IMR-90 (cell line): ENCODE data around the gene ZSCAN10. TPM values are rescaled to one million over a fixed set of nuclear protein-coding genes. Genes with fewer than 3 reads are reported as not detected.

ENCODE experiments used
- ATAC-seq: fragments of 200-7000 bp; cut with Tn5 transposase; 2 replicates; pipeline ENCODE4 v1.9.1; 2020; ENCODE audit warnings: low read depth, mild to moderate bottlenecking, moderate library complexity
- BruUV-seq: library from RNA; stranded (reverse); fragments of 400-500 nt; replicated peaks from 2 replicates; lab custom pipeline; 2021; lab: Mats Ljungman, UMichigan
- CTCF ChIA-PET: fragments of 300-600 bp; formaldehyde crosslinking; extraction: SDS; loops from one replicate; lab custom pipeline; 2021; ENCODE audit warnings: antibody characterized with exemption; lab: Yijun Ruan, JAX
- POLR2A ChIA-PET: fragments of 300-600 bp; sonication (Branson Sonifier 250); formaldehyde crosslinking; loops from one replicate; lab custom pipeline; 2022; ENCODE audit warnings: antibody characterized with exemption; ENCODE audit not compliant: unreplicated experiment; lab: Charles Lee
- DNase-seq: peaks from one replicate; pipeline ENCODE4 v3.0.0; 2013
- H2AFZ ChIP-seq: replicated peaks from 2 replicates; pipeline ENCODE3; 2013; ENCODE audit warnings: low read length, mild to moderate bottlenecking; ENCODE audit not compliant: poor library complexity
- H2AK5ac ChIP-seq: 2 replicates; pipeline ENCODE4 v1.6.1; 2013; ENCODE audit warnings: low read depth, low read length, inconsistent platforms
- H2AK9ac ChIP-seq: replicated peaks from 2 replicates; pipeline ENCODE3; 2013; ENCODE audit warnings: mild to moderate bottlenecking, low read depth, low read length, moderate library complexity; ENCODE audit not compliant: poor library complexity
- H2BK120ac ChIP-seq: 2 replicates; pipeline ENCODE4 v1.6.1; 2013; ENCODE audit warnings: low read depth, low read length, inconsistent platforms
- H2BK15ac ChIP-seq: 3 replicates; pipeline ENCODE4 v1.6.1; 2013; ENCODE audit warnings: low read depth, low read length, inconsistent platforms
- H2BK20ac ChIP-seq: 2 replicates; pipeline ENCODE4 v1.6.1; 2013; ENCODE audit warnings: low read depth, mild to moderate bottlenecking, inconsistent platforms, low read length, moderate library complexity
- H2BK5ac ChIP-seq: 2 replicates; pipeline ENCODE4 v1.6.1; 2013; ENCODE audit warnings: mild to moderate bottlenecking, low read depth, low read length, inconsistent platforms; ENCODE audit not compliant: poor library complexity, severe bottlenecking
- H3K14ac ChIP-seq: replicated peaks from 2 replicates; pipeline ENCODE4 v1.6.1; 2013; ENCODE audit warnings: low read depth, low read length, inconsistent platforms
- H3K18ac ChIP-seq: 2 replicates; pipeline ENCODE4 v1.6.1; 2013; ENCODE audit warnings: low read depth, low read length, control low read depth
- H3K23ac ChIP-seq: 2 replicates; pipeline ENCODE4 v1.6.1; 2013; ENCODE audit warnings: low read depth, low read length, inconsistent platforms
- H3K27ac ChIP-seq: 2 replicates; pipeline ENCODE4 v1.5.1; 2013; ENCODE audit warnings: mild to moderate bottlenecking, control low read depth, low read length; ENCODE audit not compliant: insufficient read depth
- H3K27me3 ChIP-seq: 2 replicates; pipeline ENCODE4 v1.6.1; 2013; ENCODE audit warnings: low read length; ENCODE audit not compliant: control insufficient read depth, insufficient read depth
- H3K36me3 ChIP-seq: 2 replicates; pipeline ENCODE4 v1.6.1; 2013; ENCODE audit warnings: low read length, mixed read lengths; ENCODE audit not compliant: control insufficient read depth, insufficient read depth
- H3K4ac ChIP-seq: 2 replicates; pipeline ENCODE4 v1.6.1; 2013; ENCODE audit warnings: low read depth, low read length, inconsistent platforms
- H3K4me1 ChIP-seq: 2 replicates; pipeline ENCODE4 v1.6.1; 2013; ENCODE audit warnings: low read length, mixed read lengths; ENCODE audit not compliant: control insufficient read depth, insufficient read depth
- H3K4me2 ChIP-seq: 2 replicates; pipeline ENCODE4 v1.6.1; 2013; ENCODE audit warnings: low read depth, mild to moderate bottlenecking, control low read depth, low read length, moderate library complexity
- H3K4me3 ChIP-seq: 2 replicates; pipeline ENCODE4 v1.5.1; 2013; ENCODE audit warnings: low read depth, mild to moderate bottlenecking, control low read depth, low read length, moderate library complexity; ENCODE audit not compliant: insufficient read depth
- H3K56ac ChIP-seq: 2 replicates; pipeline ENCODE4 v1.6.1; 2013; ENCODE audit warnings: low read length, inconsistent platforms; ENCODE audit not compliant: insufficient read depth; ENCODE audit errors: extremely low read depth
- H3K79me1 ChIP-seq, 2 experiments: 2 replicates each; pipeline ENCODE4 v1.6.1; 2013; ENCODE audit warnings: low read length in 2 of 2, inconsistent platforms in 1 of 2, low read depth in 1 of 2
- H3K9ac ChIP-seq: 2 replicates; pipeline ENCODE4 v1.6.1; 2013; ENCODE audit warnings: low read depth, low read length, control low read depth
- H3K9me1 ChIP-seq: 2 replicates; pipeline ENCODE4 v1.6.1; 2013; ENCODE audit warnings: low read length, inconsistent platforms; ENCODE audit not compliant: insufficient read depth
- H3K9me3 ChIP-seq: 2 replicates; pipeline ENCODE4 v1.6.1; 2013; ENCODE audit warnings: low read length; ENCODE audit not compliant: control insufficient read depth, insufficient read depth
- H4K20me1 ChIP-seq: 2 replicates; pipeline ENCODE4 v1.6.1; 2013; ENCODE audit warnings: low read length, inconsistent platforms; ENCODE audit not compliant: insufficient read depth
- H4K5ac ChIP-seq: 2 replicates; pipeline ENCODE4 v1.6.1; 2013; ENCODE audit warnings: mild to moderate bottlenecking, low read depth, low read length, control low read depth
- H4K8ac ChIP-seq, 2 experiments: 2 replicates each; pipeline ENCODE4 v1.6.1; 2013; ENCODE audit warnings: low read depth in 2 of 2, low read length in 2 of 2, control low read depth in 1 of 2, inconsistent platforms in 1 of 2
- H4K91ac ChIP-seq: 2 replicates; pipeline ENCODE4 v1.6.1; 2013; ENCODE audit warnings: low read depth, low read length, inconsistent platforms; ENCODE audit not compliant: insufficient read depth
- CHD1 ChIP-seq: IDR thresholded peaks from 2 replicates; pipeline ENCODE4 v1.6.1; 2012; ENCODE audit warnings: low read depth, low read length, improper control_type of control experiment
- CTCF ChIP-seq: conservative IDR thresholded peaks from 2 replicates; pipeline ENCODE4 v1.5.1; 2012; ENCODE audit warnings: mild to moderate bottlenecking, low read depth, low read length, improper control_type of control experiment
- MAZ ChIP-seq: IDR thresholded peaks from 2 replicates; pipeline ENCODE4 v1.6.1; 2012; ENCODE audit warnings: low read depth, mild to moderate bottlenecking, low read length, improper control_type of control experiment, moderate library complexity, borderline replicate concordance
- RAD21 ChIP-seq: IDR thresholded peaks from 2 replicates; pipeline ENCODE4 v1.6.1; 2012; ENCODE audit warnings: low read length, improper control_type of control experiment
- SMC3 ChIP-seq: fragments of 150-350 bp; IDR thresholded peaks from 2 replicates; pipeline ENCODE4 v1.6.1; 2016; ENCODE audit warnings: low read depth, mild to moderate bottlenecking, antibody characterized with exemption, low read length, moderate library complexity
- WGBS, 2 experiments: methylation state at CpG; one replicate each; pipeline versions ENCODE4 v1.1.5 to v1.1.7; 2013; ENCODE audit warnings: missing lambda C conversion rate in 2 of 2; ENCODE audit not compliant: insufficient read length in 1 of 2; ENCODE audit errors: extremely low coverage in 2 of 2; 5-methylcytosine and 5-hydroxymethylcytosine counted together
- dilution Hi-C: fragments of 300-500 bp; cut with HindIII; formaldehyde crosslinking; loops from one replicate; pipeline ENCODE4 v1.14.3; 2018; ENCODE audit warnings: low sequenced_read_pairs; ENCODE audit not compliant: unreplicated experiment
- in situ Hi-C: fragments of 300-500 bp; cut with MboI; formaldehyde crosslinking; loops from 3 replicates; pipeline ENCODE4 v1.14.3; 2019; ENCODE audit warnings: low sequenced_read_pairs, inconsistent platforms, mixed read lengths
- intact Hi-C: fragments of 100-400 bp; cut with micrococcal nuclease; formaldehyde crosslinking; loops from 2 replicates; pipeline ENCODE4 v1.10.0; 2022
- polyA plus RNA-seq, 3 experiments: library from polyadenylated mRNA; depleted of rRNA; stranded (reverse); fragments of >200 nt; gene quantifications; 2 replicates each; pipeline ENCODE4 v1.2.3, GENCODE V29; 2012; ENCODE audit warnings: low replicate concordance in 1 of 3
- total RNA-seq: library from RNA; depleted of rRNA; stranded (reverse); fragments of >200 nt; gene quantifications from 2 replicates; pipeline ENCODE4 v1.2.3, GENCODE V29; 2012

ZSCAN10 gene
- total and polyA plus RNA-seq, 2 of the 4 experiments (the other 2 are of a cell fraction), result not detected

DNA sequence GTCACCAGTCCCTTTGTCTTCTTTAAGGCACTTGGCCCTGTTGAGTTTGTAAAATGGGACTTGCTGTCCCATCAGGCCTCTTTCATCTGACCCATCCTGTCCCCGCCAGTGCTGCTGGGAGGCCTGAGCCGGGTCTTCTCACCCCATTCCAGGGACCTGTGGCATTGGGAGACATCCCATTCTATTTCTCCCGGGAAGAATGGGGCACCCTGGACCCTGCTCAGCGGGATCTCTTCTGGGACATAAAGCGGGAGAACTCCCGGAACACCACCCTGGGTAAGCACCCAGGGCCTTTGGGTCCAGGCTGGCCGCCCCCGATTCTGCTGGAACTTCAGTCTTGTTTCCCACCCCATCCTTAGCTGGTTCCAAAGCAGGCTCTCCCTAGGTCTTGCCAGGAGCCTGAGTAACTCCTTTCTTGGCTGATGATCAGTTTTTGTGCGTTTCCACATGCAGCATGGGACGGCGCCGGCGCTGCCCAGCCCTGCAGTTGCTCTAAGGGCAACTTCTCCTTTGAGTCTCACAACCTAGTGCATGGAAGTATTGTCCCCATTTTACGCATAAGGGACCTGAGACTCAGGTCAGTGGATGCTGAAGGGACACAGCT lies 39.8 kb upstream of the ZSCAN10 start:
- Histone ChIP-seq H4K5ac (no peak overlapping the region; the same call in 1 of the 2 replicates), H2AFZ (no peak overlapping the region), H4K20me1 (no peaks in the 10 kb centered on the region; the same call in 1 of the 2 replicates), H3K9ac (no peak overlapping the region), H2AK9ac (peak overlapping the region; percentile 73), H3K27me3 (no peaks in the 10 kb centered on the region), H3K9me1 (0 out of 2 replicates have a peak, but pooled peaks cover 3% of the 10 kb centered on the region), H2BK5ac (peak overlapping the region; percentile 76), H3K4me2 (no peak overlapping the region), H4K8ac (peak overlapping the region; percentile 74 to 93), H3K4ac (peak overlapping the region; percentile 65; the same call in 1 of the 2 replicates), H2BK20ac (peak overlapping the region; percentile 50; the same call in 1 of the 2 replicates), H3K14ac (peak overlapping the region; percentile 63; the same call in 1 of the 2 replicates), H3K79me1 (peaks cover 22 to 23% of the 10 kb centered on the region in 2 experiments), H3K18ac (no peak overlapping the region), H3K9me3 (no peaks in the 10 kb centered on the region), H3K56ac (no peak overlapping the region), H3K36me3 (peaks cover 19% of the 10 kb centered on the region), H2BK120ac (0 out of 2 replicates have a peak overlapping the region, but pooled peaks have one; percentile 41), H3K23ac (peak overlapping the region; percentile 2; the same call in 1 of the 2 replicates), H3K4me3 (no peak overlapping the region), H3K27ac (peak overlapping the region; percentile 60), H4K91ac (peak overlapping the region; percentile 68; the same call in 1 of the 2 replicates), H3K4me1 (peaks cover 5% of the 10 kb centered on the region), H2BK15ac (no peak overlapping the region), H2AK5ac (peak overlapping the region; percentile 84; the same call in 1 of the 2 replicates)
- intact Hi-C loops, result no loop called here
- TF ChIP-seq RAD21 (no peak), SMC3 (no peak), CHD1 (no peak), MAZ (no peak), CTCF (no peak)
- dilution Hi-C loops, result no loop called here
- in situ Hi-C loops, result no loop called here
- no TSS peak for BruUV-seq
- ATAC-seq, result no peak
- DNase-seq, result no peak
- CTCF ChIA-PET, result no interaction called here
- POLR2A ChIA-PET, result no interaction called here
- 93% methylated on average over 4 of the region's 14 CpGs; no CpG with 5 or more reads in 1 of the 2 experiments for WGBS, 2 experiments
